ENCODE measurements around the gene CTNNBIP1. TPM values are rescaled to one million over a fixed set of nuclear protein-coding genes. Genes with fewer than 3 reads are reported as not detected.

The CTNNBIP1 gene
- polyA plus RNA-seq (2012; ENCODE audit: low read depth, missing spikeins) = 15.6 TPM

- FAIRE-seq (no peak), DNase-seq (ENCODE audit: insufficient read length, low spot score) (peak; percentile 88)
- TF ChIP-seq SPI1 (IDR thresholded peaks at IDR 0.05; ENCODE audit: low read depth, low read length) = no peak
Measured at GRCh38 chr1:9910076-9910422, at the start of gene CTNNBIP1. Gene CTNNBIP1 (minus strand): TSS chr1:9910269. CDS start chr1:9872064, 38,205 bp downstream.

DNA sequence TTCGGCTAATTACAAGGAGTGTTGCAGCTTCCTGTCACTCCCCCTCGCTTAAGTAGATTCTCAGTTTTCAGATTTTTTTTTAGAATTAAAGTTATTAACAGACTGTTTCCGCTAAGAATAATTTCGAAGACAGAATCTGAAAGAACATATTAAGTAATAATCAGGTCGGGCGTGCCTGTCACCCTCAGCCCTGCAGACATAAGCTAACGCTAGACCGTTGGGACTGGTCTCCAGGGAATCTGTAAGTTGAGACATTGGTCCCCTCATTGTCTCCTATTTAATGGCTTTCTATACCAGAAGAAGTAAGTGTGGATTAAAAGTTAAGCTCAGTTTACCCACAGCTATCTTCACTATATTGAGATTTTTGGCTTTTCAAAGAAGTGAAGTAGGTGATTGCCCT lies 47.7 kb upstream of the CTNNBIP1 start:
- FAIRE-seq (no peak), DNase-seq (ENCODE audit: insufficient read length, low spot score) (no peak)
- TF ChIP-seq POLR2A (IDR thresholded peaks at IDR 0.05; ENCODE audit: low read depth, low read length) = no peak
- TF ChIP-seq POU2F2 (IDR thresholded peaks at IDR 0.05; ENCODE audit: low read depth, low read length) = no peak
- no peak for TF ChIP-seq PAX5 (IDR thresholded peaks at IDR 0.05; ENCODE audit: insufficient read depth, low read length, severe bottlenecking)
- no peak for TF ChIP-seq SPI1 (IDR thresholded peaks at IDR 0.05; ENCODE audit: low read depth, low read length)
- no peak for TF ChIP-seq POLR2AphosphoS5 (IDR thresholded peaks at IDR 0.05; ENCODE audit: low read depth, low read length)
- TF ChIP-seq TAF1 (IDR thresholded peaks at IDR 0.05; ENCODE audit: low read depth, low read length) = no peak

GRCh38 chr1:9946315-9946714 lies 36.2 kb upstream of the CTNNBIP1 start:
- DNase-seq (ENCODE audit: insufficient read length, low spot score) = no peak

GRCh38 chr1:9942939-9943788 lies 33.1 kb upstream of the CTNNBIP1 start, which contains the start of the genes LZIC and NMNAT1:
Gene LZIC (minus strand): TSS chr1:9943391. CDS start chr1:9936619, 6,772 bp downstream.
Gene NMNAT1 (plus strand): TSS chr1:9943475. CDS start chr1:9972074, 28,599 bp downstream.
- FAIRE-seq (peak; percentile 84), DNase-seq (ENCODE audit: insufficient read length, low spot score) (peak; percentile 80)
- peak; percentile 93 for TF ChIP-seq POU2F2 (IDR thresholded peaks at IDR 0.05; ENCODE audit: low read depth, low read length)
- peak; percentile 97 for TF ChIP-seq POLR2AphosphoS5 (IDR thresholded peaks at IDR 0.05; ENCODE audit: low read depth, low read length)
- no peak for TF ChIP-seq SPI1 (IDR thresholded peaks at IDR 0.05; ENCODE audit: low read depth, low read length)
- TF ChIP-seq PAX5 (IDR thresholded peaks at IDR 0.05; ENCODE audit: insufficient read depth, low read length, severe bottlenecking) = peak; percentile 79
- peak; percentile 96 for TF ChIP-seq TAF1 (IDR thresholded peaks at IDR 0.05; ENCODE audit: low read depth, low read length)
- TF ChIP-seq POLR2A (IDR thresholded peaks at IDR 0.05; ENCODE audit: low read depth, low read length) = peak; percentile 96

More at GRCh38 chr1:9946315-9946714, 36.2 kb upstream of the CTNNBIP1 start:
- TF ChIP-seq PAX5 (IDR thresholded peaks at IDR 0.05; ENCODE audit: insufficient read depth, low read length, severe bottlenecking) = no peak
- no peak for TF ChIP-seq POLR2AphosphoS5 (IDR thresholded peaks at IDR 0.05; ENCODE audit: low read depth, low read length)
- no peak for TF ChIP-seq SPI1 (IDR thresholded peaks at IDR 0.05; ENCODE audit: low read depth, low read length)
- no peak for TF ChIP-seq POU2F2 (IDR thresholded peaks at IDR 0.05; ENCODE audit: low read depth, low read length)
- no peak for FAIRE-seq

DNA sequence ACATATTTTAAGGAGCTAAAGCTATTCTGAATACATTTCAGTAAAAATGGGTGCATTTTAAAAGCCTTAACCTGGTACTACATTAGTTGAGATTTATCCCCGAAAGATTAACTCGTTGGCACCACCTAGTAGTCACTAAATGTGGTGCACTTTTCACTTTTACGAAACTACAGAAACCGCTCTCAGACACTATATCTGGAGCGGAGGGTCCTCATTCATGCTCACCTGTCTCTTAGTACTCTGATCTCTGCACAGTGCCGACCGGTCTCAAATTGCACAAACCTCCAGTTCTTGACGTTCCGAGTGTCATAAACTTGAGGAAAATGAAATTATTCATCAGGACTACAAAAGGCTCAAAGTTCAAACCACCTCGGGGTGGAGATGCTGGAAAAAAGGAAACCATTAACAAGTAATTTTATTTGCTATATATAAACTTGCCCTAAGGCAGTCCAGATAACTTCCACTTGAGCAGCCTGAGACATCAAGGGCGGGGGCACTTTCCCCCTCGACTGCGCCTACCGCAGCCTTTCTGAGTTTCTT lies 32.4 kb upstream of the CTNNBIP1 start:
- TF ChIP-seq TAF1 (IDR thresholded peaks at IDR 0.05; ENCODE audit: low read depth, low read length) (no peak), SPI1 (IDR thresholded peaks at IDR 0.05; ENCODE audit: low read depth, low read length) (no peak), PAX5 (IDR thresholded peaks at IDR 0.05; ENCODE audit: insufficient read depth, low read length, severe bottlenecking) (no peak), POU2F2 (IDR thresholded peaks at IDR 0.05; ENCODE audit: low read depth, low read length) (no peak), POLR2AphosphoS5 (IDR thresholded peaks at IDR 0.05; ENCODE audit: low read depth, low read length) (no peak), POLR2A (IDR thresholded peaks at IDR 0.05; ENCODE audit: low read depth, low read length) (no peak)
- FAIRE-seq = peak; percentile 92
- no peak for DNase-seq (ENCODE audit: insufficient read length, low spot score)

DNA sequence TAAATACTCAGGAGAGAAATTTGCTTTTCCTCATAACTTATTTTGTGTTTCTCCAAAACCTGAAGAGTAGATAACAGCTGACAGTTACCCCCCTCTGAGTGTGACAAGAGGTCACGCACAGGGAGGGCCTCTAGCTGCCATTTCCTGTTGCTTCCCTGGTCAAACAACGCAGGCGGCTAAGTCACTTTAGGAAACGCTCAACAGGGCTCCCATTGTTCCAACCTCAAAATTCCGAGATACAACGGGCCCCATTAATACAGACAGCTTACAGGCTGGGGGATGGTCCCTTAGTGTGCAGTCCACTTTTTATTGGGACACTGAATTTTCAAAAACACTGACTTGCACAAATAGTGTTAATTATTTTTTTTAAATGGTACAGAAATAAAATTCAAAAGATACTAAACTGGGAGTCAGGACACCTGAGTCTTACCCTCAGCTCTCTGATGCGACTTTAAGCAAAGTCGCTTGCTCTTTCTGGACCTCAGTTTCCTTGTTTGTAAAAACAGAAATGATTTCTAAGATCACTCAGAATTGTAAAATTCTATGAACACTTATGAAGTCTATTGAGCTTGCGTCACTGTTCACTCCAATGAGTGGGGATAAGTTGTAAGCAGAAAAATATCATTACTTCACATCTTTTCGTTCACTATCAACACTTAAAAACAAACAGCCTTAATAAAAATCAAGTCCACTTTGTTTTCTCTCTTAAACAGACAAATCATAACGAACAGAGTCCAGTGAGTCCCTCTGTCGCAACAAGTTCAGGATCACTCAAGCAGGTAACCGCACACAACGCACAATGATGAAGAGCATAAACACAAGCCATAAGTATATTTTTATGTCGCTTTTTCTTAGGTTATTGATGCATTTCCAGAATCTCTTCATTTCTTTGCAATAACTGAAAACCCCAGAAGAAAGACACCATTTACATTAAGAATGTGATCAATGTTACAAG lies 19.6 kb upstream of the CTNNBIP1 start:
- FAIRE-seq (no peak), DNase-seq (ENCODE audit: insufficient read length, low spot score) (no peak)
- no peak for TF ChIP-seq POLR2AphosphoS5 (IDR thresholded peaks at IDR 0.05; ENCODE audit: low read depth, low read length)

GRCh38 chr1:9927259-9927658 lies 17.2 kb upstream of the CTNNBIP1 start:
- DNase-seq (ENCODE audit: insufficient read length, low spot score) (no peak), FAIRE-seq (no peak)
- no peak for TF ChIP-seq TAF1 (IDR thresholded peaks at IDR 0.05; ENCODE audit: low read depth, low read length)
- TF ChIP-seq POLR2A (IDR thresholded peaks at IDR 0.05; ENCODE audit: low read depth, low read length) = no peak
- no peak for TF ChIP-seq PAX5 (IDR thresholded peaks at IDR 0.05; ENCODE audit: insufficient read depth, low read length, severe bottlenecking)
- no peak for TF ChIP-seq SPI1 (IDR thresholded peaks at IDR 0.05; ENCODE audit: low read depth, low read length)
- no peak for TF ChIP-seq POU2F2 (IDR thresholded peaks at IDR 0.05; ENCODE audit: low read depth, low read length)
- TF ChIP-seq POLR2AphosphoS5 (IDR thresholded peaks at IDR 0.05; ENCODE audit: low read depth, low read length) = no peak

GRCh38 chr1:9922342-9922741 lies 12.3 kb upstream of the CTNNBIP1 start:
- no peak for FAIRE-seq
- DNase-seq (ENCODE audit: insufficient read length, low spot score) = no peak
- no peak for TF ChIP-seq PAX5 (IDR thresholded peaks at IDR 0.05; ENCODE audit: insufficient read depth, low read length, severe bottlenecking)
- no peak for TF ChIP-seq POU2F2 (IDR thresholded peaks at IDR 0.05; ENCODE audit: low read depth, low read length)
- TF ChIP-seq POLR2AphosphoS5 (IDR thresholded peaks at IDR 0.05; ENCODE audit: low read depth, low read length) = no peak
- no peak for TF ChIP-seq POLR2A (IDR thresholded peaks at IDR 0.05; ENCODE audit: low read depth, low read length)
- TF ChIP-seq SPI1 (IDR thresholded peaks at IDR 0.05; ENCODE audit: low read depth, low read length) = no peak

DNA sequence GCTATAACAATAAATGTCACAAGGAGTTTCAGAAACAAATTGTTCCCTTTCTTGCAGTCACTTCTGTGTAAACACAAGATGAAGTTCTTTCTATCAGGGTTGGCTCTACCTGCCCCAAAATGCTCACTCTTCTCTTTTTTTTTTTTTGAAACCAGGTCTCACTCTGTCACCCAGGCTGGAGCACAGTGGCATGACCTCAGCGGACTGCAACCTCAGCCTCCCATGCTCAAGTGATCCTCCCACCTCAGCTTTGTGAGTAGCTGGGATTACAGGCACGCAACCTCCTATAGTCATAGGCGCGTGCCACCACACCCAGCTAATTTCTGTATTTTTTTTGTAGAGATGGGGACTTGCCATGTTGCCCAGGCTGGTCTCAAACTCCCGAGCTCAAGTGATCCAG lies 10.5 kb upstream of the CTNNBIP1 start:
- FAIRE-seq (no peak), DNase-seq (ENCODE audit: insufficient read length, low spot score) (no peak)
- TF ChIP-seq SPI1 (IDR thresholded peaks at IDR 0.05; ENCODE audit: low read depth, low read length) (no peak), POLR2A (IDR thresholded peaks at IDR 0.05; ENCODE audit: low read depth, low read length) (no peak), POU2F2 (IDR thresholded peaks at IDR 0.05; ENCODE audit: low read depth, low read length) (no peak)
